Cerebellar nuclear complex (tissue), 1 donor: ENCODE results near the gene CALML4.
"Not testable (repeated sequence)": the region's sequence is repeated elsewhere in the genome, so short reads cannot be mapped to it uniquely, and the experiment has no call there.

Experiments
- DNase-seq, 2 experiments: peaks; one replicate each; lab custom pipeline; 2025; lab: John Stamatoyannopoulos, UW

The CALML4 gene

GRCh38 chr15:68224546-68225250, 19.6 kb upstream of the CALML4 start:
- no peak for DNase-seq

DNA sequence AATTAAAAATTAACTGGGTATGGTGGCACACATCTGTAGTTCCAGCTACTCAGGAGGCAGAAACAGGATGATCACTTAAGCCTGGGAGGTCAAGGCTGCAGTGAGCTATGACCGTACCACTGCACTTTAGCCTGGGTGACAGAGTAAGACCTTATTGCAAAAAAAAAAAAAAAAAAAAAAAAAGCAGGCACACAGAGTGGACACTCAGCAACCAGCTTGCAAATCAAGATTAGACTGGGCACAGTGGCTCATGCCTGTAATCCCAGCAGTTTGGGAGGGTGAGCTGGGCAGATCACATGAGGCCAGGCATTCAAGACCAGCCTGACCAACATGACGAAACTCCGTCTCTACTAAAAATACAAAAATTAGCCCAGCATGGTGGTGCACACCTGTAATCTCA, 19.0 kb upstream of the CALML4 start:
- no peak for DNase-seq

DNA sequence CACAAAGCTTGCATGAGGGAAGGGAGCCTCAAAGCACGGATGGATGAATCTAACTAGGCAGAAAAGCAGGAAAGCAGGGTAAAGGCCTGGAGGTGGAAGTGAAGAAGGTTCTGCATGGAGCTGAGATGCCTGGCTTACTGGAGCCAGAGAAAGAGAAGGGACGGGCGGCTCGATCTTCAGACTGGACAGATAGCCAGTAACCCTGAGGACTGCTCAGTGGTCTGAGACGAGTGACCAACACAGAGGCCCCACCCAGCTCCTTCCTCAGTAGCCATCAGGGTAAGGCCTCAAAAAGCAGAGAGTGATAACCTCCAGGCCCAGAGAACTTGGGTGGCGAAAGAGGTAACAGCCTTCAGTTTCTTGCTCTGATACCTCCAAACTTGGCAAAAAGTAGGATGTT, 18.0 kb upstream of the CALML4 start:
- DNase-seq = no peak

GRCh38 chr15:68222432-68222743, 17.3 kb upstream of the CALML4 start:
- DNase-seq = not testable (repeated sequence)

- not testable (repeated sequence) for DNase-seq
Measured at GRCh38 chr15:68221530-68222431, 16.6 kb upstream of the CALML4 start.

GRCh38 chr15:68220967-68221366, 15.8 kb upstream of the CALML4 start:
- DNase-seq = no peak

- no peak for DNase-seq
Measured at GRCh38 chr15:68220489-68220888, 15.4 kb upstream of the CALML4 start.

- no peak for DNase-seq
Measured at GRCh38 chr15:68218847-68219798, 14.0 kb upstream of the CALML4 start.

DNA sequence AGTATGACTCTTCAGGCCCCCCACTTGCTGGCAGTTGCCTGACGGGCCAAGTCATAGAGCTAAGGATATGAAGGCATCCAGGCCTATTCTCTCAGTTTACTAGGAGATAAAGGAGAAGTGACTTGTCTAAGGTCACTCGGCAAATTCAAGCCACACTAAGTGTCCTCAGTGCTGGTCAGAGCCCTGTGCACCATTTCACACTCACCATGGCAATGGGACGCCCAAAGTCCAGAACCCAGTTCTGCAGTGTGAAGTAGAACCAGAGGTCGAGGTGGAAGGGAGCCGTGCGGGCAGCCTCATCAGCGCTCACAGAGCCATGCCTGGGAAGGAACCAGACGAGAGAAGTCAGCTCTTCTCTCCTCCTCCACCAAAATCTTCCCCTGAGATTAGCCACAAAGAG, 13.2 kb upstream of the CALML4 start:
- DNase-seq = no peak

DNA sequence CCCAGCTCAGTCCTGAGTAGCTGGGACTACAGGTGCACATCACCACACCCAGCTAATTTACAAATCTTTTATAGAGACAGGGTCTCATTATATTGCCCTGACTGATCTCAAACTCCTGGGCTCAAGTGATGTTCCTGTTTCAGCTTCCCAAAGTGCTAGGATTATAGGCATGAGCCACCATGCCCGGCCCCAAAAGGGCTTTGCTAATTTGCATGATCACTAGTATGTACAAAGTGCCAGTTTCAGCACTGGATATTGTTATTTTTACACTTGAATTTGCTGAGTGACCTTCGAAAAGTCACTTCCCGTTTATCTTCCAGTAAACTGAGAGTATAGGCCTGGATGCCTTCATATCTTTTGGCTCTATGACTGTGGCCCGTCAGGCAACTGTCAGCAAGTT, 12.2 kb upstream of the CALML4 start:
- DNase-seq = no peak

DNA sequence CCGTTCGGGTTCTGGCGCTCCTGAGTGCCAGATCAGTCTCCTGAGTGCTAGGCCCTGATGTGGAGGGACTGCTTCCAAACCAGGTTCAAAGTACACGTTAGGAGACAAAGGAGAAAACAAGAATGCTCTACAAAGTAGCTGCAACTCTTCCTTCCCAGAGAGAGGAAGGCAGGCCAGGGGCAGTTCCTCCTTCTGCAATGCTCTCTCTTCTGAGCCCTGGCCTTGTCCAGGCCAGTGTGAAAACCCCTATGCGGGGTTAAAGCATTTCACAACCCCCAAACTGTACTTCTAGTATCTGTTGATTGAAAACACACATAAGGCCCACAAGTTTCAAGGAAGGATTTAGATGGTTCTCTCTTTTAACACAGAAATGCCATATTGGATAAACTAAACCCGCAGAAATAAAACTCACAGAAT, 9.7 kb upstream of the CALML4 start:
- DNase-seq = no peak

GRCh38 chr15:68213991-68214837, 9.1 kb upstream of the CALML4 start:
- DNase-seq = no peak

DNA sequence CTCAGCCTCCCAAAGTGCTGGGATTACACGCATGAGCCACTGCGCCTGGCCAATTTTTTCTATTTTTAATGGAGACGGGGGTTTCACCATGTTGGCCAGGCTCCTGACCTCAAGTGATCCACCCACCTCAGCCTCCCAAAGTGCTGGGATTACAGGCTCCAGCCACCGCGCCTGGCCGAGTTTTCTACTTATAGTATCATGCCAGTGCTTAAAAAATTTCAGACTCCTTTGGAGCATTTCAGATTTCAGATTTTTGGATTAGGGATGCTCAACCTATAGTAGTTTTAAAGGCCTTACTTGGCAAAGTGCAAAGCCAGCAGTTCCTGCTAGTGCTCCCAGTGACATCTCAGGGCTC, 8.3 kb upstream of the CALML4 start:
- DNase-seq = not testable (repeated sequence)

DNA sequence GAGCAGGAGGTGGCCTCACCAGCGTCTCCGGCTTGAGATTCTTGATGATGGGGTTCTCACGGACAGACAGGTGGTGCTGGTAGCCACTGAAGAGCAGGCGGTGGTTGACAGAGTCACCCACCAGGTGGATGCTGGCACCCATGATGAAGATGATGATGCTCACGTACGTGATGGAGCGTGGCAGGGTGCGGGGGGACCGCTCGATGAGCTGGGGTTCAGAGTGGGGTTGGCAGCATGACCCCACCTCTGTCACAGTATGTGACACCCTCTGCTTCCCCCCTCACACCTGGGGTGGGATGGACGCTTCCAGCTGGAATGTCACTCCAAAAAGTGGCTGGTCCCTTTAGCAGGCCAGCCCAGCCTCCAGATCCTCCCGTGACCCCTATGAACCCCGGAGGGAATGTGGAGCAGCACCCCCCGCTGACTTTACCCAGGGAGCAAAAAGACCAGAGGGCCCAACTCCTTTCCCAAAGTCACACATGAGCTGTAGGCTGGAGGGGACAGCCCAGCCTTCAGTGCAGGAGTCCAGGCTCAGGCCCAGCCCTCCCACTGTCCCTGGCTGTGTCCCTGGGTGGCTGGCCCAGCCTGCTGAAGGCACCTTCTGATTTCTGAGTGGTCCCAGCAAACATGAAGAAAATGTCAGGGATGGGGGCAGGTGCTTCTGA, 6.7 kb upstream of the CALML4 start:
- no peak for DNase-seq

- peak in 1 of 2 experiments; percentile 35 for DNase-seq
Measured at GRCh38 chr15:68210821-68211655, 5.9 kb upstream of the CALML4 start.

- DNase-seq = no peak
Measured at GRCh38 chr15:68210409-68210756, 5.3 kb upstream of the CALML4 start.

DNA sequence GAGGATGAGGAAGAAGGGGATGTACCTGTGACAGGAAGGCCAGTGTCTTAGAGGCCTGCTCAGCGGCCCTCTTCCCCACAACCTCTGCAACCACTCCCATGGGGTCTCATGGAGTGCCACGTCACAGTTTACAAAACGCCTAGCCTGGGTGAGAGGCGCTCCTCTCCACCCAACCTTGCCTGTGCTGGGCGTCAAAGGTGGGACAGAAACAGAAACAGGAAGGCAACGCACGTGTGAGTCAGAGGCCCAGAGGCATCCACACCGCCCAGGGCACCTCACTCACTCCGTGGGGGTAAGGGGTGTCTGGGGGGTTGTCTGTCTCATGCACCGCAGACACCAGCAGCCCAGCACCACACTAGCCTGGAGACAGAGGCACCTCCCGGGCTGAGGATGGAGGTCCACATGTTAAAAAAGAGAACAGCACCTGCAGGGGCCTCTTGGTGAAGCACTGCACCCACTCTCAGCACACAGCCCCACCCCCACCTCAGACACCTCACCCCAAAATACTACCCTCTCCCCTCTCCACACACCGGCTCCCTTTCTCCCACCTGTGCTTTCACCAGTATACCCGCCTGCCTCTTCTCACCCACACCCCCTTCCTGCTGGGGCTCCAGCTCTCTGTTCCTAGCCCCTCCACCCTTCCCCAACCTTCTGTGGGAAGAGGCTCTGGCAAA, 4.7 kb upstream of the CALML4 start:
- DNase-seq = no peak

DNA sequence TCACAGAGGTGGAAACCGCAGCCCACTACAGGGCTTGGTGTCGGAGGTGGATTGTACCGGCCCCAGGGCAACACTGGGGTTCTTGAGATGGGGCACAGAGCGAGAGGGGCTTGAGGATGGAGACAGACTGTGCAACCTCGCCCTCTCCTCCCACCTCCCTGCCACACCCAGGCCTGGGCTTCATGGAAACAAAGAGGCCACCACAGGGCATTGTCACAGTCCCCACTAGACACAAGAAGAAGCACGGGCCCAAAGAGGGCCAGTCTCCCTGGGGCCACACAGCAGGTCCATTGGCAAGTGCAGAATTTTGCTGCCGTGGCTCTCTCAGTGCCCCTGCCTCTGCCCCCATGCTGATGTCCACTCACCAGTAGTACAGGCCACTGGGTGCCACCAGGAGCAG, 4.1 kb upstream of the CALML4 start:
- no peak for DNase-seq

- no peak for DNase-seq
Measured at GRCh38 chr15:68208636-68209240, 3.6 kb upstream of the CALML4 start.
